Immature natural killer cell (primary cell): ENCODE results near the gene DEFB116. TPM values are rescaled to one million over a fixed set of nuclear protein-coding genes. Genes with fewer than 3 reads are reported as not detected.
"Not testable (repeated sequence)": the region's sequence is repeated elsewhere in the genome, so short reads cannot be mapped to it uniquely, and the experiment has no call there.

Experiments used
- DNase-seq, 3 donors: peaks; one replicate each; pipeline ENCODE4 v3.0.0; 2022; ENCODE audit warnings: mixed read lengths in 1 of 3
- H3K27ac Mint-ChIP-seq, 6 donors: one replicate each; pipeline ENCODE4 v1.8.0; 2020; ENCODE audit warnings: mixed read lengths in 6 of 6, mild to moderate bottlenecking in 5 of 6, inconsistent platforms in 4 of 6, moderate library complexity in 3 of 6
- H3K27me3 Mint-ChIP-seq, 3 donors: one replicate each; pipeline ENCODE4 v1.8.0; 2020 to 2021; ENCODE audit warnings: low read depth in 3 of 3, mild to moderate bottlenecking in 3 of 3, mixed read lengths in 3 of 3, moderate library complexity in 3 of 3, inconsistent platforms in 1 of 3
- H3K36me3 Mint-ChIP-seq, 3 donors: one replicate each; pipeline ENCODE4 v1.8.0; 2020; ENCODE audit warnings: mixed read lengths in 3 of 3, inconsistent platforms in 2 of 3, mild to moderate bottlenecking in 2 of 3
- H3K4me1 Mint-ChIP-seq, 2 donors: one replicate each; pipeline ENCODE4 v1.8.0; 2020; ENCODE audit warnings: inconsistent platforms in 2 of 2, mild to moderate bottlenecking in 2 of 2, mixed read lengths in 2 of 2, moderate library complexity in 1 of 2
- H3K4me3 Mint-ChIP-seq, 5 donors: one replicate each; pipeline ENCODE4 v1.8.0; 2020; ENCODE audit warnings: mild to moderate bottlenecking in 5 of 5, mixed read lengths in 5 of 5, inconsistent platforms in 3 of 5, moderate library complexity in 3 of 5
- H3K9me3 Mint-ChIP-seq, 6 donors: one replicate each; pipeline ENCODE4 v1.8.0; 2020; ENCODE audit warnings: mild to moderate bottlenecking in 6 of 6, mixed read lengths in 6 of 6, inconsistent platforms in 4 of 6, moderate library complexity in 3 of 6
- polyA plus RNA-seq, 3 donors: library from polyadenylated mRNA; unstranded; fragments of 300-500 nt; fragmentation: Illumina TruSeq; gene quantifications; one replicate each; pipeline ENCODE4 v1.2.3, GENCODE V29; 2021

DEFB116 gene
- not detected for polyA plus RNA-seq

GRCh38 chr20:31308535-31309162, at the start of gene DEFB116:
Gene DEFB116, minus strand, starts transcription at chr20:31308585. Its CDS starts 0 bp downstream, at chr20:31308585.
- Mint-ChIP-seq H3K27me3 (peaks cover 0 to 3% (median 2%) of the 10 kb centered on the region in 3 donors), H3K4me3 (no peak within 1 kb of the TSS), H3K4me1 (no peaks in the 10 kb centered on the region), H3K36me3 (no peaks in the 10 kb centered on the region), H3K9me3 (peaks cover 0 to 13% (median 5%) of the 10 kb centered on the region in 6 donors), H3K27ac (no peak within 1 kb of the TSS)
- no peak for DNase-seq

GRCh38 chr20:31355981-31356380, 47.6 kb upstream of the DEFB116 start:
- Mint-ChIP-seq H3K4me3 (no peak overlapping the region), H3K36me3 (no peaks in the 10 kb centered on the region)
- DNase-seq, result no peak

DNA sequence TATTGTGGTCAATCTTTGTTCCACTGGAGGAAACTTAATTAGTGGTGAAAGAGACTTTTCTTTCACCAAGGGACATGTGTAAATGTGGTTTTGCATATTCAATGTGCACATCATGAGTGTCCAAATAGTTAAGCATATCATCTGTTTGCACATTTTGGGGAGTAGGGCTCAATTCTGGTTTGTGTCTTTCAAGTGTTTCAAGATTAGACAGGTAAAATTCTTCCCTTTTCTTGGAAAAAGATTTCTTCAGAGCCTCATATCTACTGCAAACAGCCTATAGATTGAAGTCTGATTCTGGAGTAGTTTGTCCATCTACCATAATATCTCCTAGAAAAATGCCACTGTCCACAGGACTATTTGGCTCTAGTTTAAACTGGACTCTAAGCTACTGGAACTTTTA, 33.1 kb upstream of the DEFB116 start:
- Mint-ChIP-seq H3K9me3 (peaks cover 0 to 7% (median 0%) of the 10 kb centered on the region in 6 donors), H3K36me3 (no peaks in the 10 kb centered on the region), H3K4me3 (no peak overlapping the region), H3K4me1 (no peaks in the 10 kb centered on the region), H3K27ac (no peak overlapping the region), H3K27me3 (no peaks in the 10 kb centered on the region)
- no peak for DNase-seq

More at GRCh38 chr20:31355981-31356380, 47.6 kb upstream of the DEFB116 start:
- Mint-ChIP-seq H3K9me3 (peaks cover 0 to 4% (median 0%) of the 10 kb centered on the region in 6 donors), H3K4me1 (no peaks in the 10 kb centered on the region), H3K27ac (no peak overlapping the region), H3K27me3 (peaks cover 0 to 3% (median 2%) of the 10 kb centered on the region in 3 donors)

DNA sequence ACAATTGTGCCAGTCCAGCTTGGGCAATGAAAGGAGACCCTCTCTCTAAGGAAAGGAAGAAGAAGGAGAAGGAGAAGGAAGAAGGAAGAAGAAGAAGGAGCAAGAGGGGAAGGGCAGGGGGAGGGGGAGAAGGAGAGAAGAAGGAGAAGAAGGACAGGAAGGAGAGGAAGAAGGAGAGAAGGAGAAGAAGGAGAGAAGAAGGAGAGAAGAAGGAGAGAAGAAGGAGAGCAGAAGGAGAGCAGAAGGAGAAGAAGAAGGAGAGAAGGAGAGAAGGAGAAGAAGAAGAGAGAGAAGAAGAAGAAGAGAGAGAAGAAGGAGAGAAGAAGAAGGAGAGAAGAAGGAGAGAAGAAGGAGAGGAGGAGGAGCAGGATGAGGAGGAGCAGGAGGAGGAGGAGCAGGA, 22.5 kb upstream of the DEFB116 start:
- H3K36me3 Mint-ChIP-seq, result peaks cover 0 to 4% (median 0%) of the 10 kb centered on the region in 3 donors
- no peak overlapping the region for H3K27ac Mint-ChIP-seq
- no peak for DNase-seq
- H3K4me3 Mint-ChIP-seq, result no peak overlapping the region
- H3K9me3 Mint-ChIP-seq, result peaks cover 0 to 13% (median 3%) of the 10 kb centered on the region in 6 donors
- H3K27me3 Mint-ChIP-seq, result peaks cover 0 to 3% (median 2%) of the 10 kb centered on the region in 3 donors
- H3K4me1 Mint-ChIP-seq, result no peaks in the 10 kb centered on the region

DNA sequence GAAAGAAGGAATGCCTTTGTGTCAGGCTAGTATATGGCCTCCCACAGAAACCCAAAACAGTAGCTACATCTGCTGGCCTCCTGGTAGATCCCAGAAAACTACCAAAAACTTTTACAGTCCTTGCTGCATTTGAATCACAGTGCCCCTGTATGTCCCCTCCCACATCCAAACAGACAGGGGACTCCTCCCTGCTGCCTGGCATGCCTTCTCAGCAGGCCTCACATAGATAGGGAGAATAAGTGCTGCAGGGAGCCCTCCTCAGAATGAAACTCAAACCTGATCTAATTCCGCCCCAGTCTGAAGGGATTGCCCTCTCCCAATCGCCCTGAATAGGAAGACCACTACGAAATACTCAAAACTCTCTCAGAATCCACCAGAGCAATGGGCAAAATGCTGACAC, 14.1 kb upstream of the DEFB116 start:
- Mint-ChIP-seq H3K36me3 (peaks cover 0 to 9% (median 0%) of the 10 kb centered on the region in 3 donors), H3K9me3 (peaks cover 19 to 33% (median 23%) of the 10 kb centered on the region in 6 donors), H3K4me3 (no peak overlapping the region), H3K27ac (no peak overlapping the region), H3K4me1 (no peaks in the 10 kb centered on the region), H3K27me3 (no peaks in the 10 kb centered on the region)
- DNase-seq, result no peak

- not testable (repeated sequence) for H3K36me3 Mint-ChIP-seq, H3K4me1 Mint-ChIP-seq, H3K4me3 Mint-ChIP-seq, H3K27ac Mint-ChIP-seq, H3K27me3 Mint-ChIP-seq, DNase-seq
- peaks cover 6 to 39% (median 22%) of the 10 kb centered on the region in 6 donors for H3K9me3 Mint-ChIP-seq
These were observed 23.4 kb downstream of the DEFB116 start for GRCh38 chr20:31284964-31285363.

GRCh38 chr20:31278178-31278577, 30.2 kb downstream of the DEFB116 start:
- Mint-ChIP-seq H3K36me3 (no peaks in the 10 kb centered on the region), H3K4me3 (no peak overlapping the region), H3K27ac (no peak overlapping the region), H3K27me3 (peaks cover 0 to 6% (median 1%) of the 10 kb centered on the region in 3 donors), H3K4me1 (no peaks in the 10 kb centered on the region), H3K9me3 (peaks cover 11 to 29% (median 15%) of the 10 kb centered on the region in 6 donors)
- DNase-seq, result no peak

GRCh38 chr20:31274441-31274840, 33.9 kb downstream of the DEFB116 start:
- DNase-seq, result no peak
- H3K27me3 Mint-ChIP-seq, result peaks cover 0 to 4% (median 1%) of the 10 kb centered on the region in 3 donors
- no peaks in the 10 kb centered on the region for H3K4me1 Mint-ChIP-seq
- no peak overlapping the region for H3K27ac Mint-ChIP-seq
- H3K4me3 Mint-ChIP-seq, result no peak overlapping the region
- peaks cover 22 to 60% (median 35%) of the 10 kb centered on the region in 6 donors for H3K9me3 Mint-ChIP-seq
- H3K36me3 Mint-ChIP-seq, result no peaks in the 10 kb centered on the region

DNA sequence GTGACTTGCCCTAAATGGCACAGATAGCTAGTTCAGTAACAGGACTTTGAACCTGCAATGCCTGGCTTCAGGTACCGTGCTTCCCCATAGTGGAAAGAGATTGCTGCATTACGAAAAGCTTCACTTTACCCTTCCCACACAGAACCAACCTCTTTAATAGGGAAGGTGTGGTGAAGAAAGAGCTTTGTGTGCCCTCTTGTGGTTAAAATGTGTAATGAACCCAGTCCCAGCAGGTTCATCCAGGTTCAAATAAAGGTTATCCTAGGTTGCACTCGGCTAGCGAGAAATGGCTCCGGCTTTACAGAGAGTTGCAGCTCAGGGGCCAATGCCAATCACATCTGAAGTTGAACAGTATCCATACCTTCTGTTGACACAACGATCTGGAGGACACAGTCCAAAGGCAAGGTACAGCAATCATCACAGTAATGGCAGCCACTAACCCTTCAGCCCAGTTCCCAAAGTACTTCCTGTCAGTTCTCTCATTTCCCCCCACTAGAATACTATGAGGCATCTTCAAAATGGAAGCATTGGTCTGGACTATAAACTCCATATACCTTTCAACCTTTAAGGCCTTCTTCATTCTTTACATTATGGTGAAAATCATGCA, 48.0 kb downstream of the DEFB116 start:
- Mint-ChIP-seq H3K4me1 (no peaks in the 10 kb centered on the region), H3K4me3 (no peak overlapping the region), H3K27me3 (peaks cover 0 to 4% (median under 1%) of the 10 kb centered on the region in 3 donors), H3K9me3 (peaks cover 2 to 16% (median 8%) of the 10 kb centered on the region in 6 donors), H3K27ac (no peak overlapping the region), H3K36me3 (no peaks in the 10 kb centered on the region)
- no peak for DNase-seq

DNA sequence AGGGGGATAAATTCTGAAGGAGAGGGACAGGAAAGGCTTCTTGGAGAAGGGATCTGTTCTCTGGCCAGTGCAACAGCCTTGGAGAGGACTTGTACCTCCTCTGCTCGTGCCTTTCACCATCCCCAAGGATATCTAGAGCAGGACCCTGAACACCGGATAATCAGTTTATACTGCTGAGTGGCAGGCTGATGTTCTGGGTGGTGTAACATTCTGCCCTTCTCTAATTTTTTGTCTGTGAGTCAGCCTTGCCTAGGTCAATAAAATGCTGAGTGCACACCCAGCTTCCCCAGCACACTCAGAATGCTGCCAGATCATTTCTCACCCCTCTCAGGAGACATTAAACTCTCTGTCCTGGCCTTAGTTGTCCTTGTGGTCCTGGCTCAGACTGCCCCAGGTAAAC, 51.0 kb downstream of the DEFB116 start, which contains the start of gene DEFB115:
TSS of gene DEFB115 (plus strand) at position 301 of the 400 bp plus-strand sequence. CDS start at position 301, 0 bp downstream.
- Mint-ChIP-seq H3K9me3 (peaks cover 2 to 21% (median 9%) of the 10 kb centered on the region in 6 donors), H3K36me3 (no peaks in the 10 kb centered on the region), H3K4me3 (no peak within 1 kb of the TSS), H3K4me1 (no peaks in the 10 kb centered on the region), H3K27ac (no peak within 1 kb of the TSS), H3K27me3 (peaks cover 0 to 2% (median 0%) of the 10 kb centered on the region in 3 donors)
- no peak for DNase-seq

DNA sequence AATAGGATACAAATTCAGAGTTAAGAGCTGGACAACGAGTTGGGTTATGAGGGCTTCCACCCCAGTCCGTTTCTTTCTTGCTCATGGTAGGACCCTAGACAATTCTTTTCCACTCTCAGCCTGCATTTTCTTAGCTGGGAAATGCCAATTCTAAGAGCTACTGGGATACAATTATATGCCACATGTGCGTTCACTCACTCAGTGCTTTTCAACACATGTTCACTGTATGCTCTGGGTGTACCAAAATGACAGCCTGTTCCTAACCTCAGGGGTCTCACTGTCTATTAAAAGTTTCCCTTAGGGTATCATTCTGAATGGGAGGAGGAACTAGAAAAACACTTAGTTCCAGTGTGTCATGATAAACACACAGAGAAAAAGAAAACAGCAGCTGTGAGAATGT, 51.4 kb downstream of the DEFB116 start:
- Mint-ChIP-seq H3K36me3 (no peaks in the 10 kb centered on the region), H3K27ac (no peak overlapping the region), H3K4me3 (no peak overlapping the region), H3K27me3 (peaks cover 0 to 2% (median 0%) of the 10 kb centered on the region in 3 donors), H3K9me3 (peaks cover 2 to 25% (median 9%) of the 10 kb centered on the region in 6 donors), H3K4me1 (no peaks in the 10 kb centered on the region)
- no peak for DNase-seq

Other genes starting within 250 kb of the DEFB116 start
- gene DEFB115, start 50.9 kb downstream of the DEFB116 start, polyA plus RNA-seq, result not detected
- not detected for gene DEFB118, start 60.0 kb upstream of the DEFB116 start, polyA plus RNA-seq
- gene DEFB119, start 82.0 kb upstream of the DEFB116 start, polyA plus RNA-seq, result not detected
- gene DEFB121, start 97.6 kb upstream of the DEFB116 start, polyA plus RNA-seq, result not detected
- gene DEFB123, start 132.0 kb upstream of the DEFB116 start, polyA plus RNA-seq, result not detected
- not detected for gene DEFB124, start 166.5 kb upstream of the DEFB116 start, polyA plus RNA-seq
- not detected for gene REM1, start 166.7 kb upstream of the DEFB116 start, polyA plus RNA-seq
- gene HM13, start 205.9 kb upstream of the DEFB116 start, polyA plus RNA-seq, result 100 to 1,000 TPM; 112 to 167 (median 152) TPM